GM19438 (cell line): Measurements from ENCODE around the gene FOXC2.
"Not testable (repeated sequence)": the region's sequence is repeated elsewhere in the genome, so short reads cannot be mapped to it uniquely, and the experiment has no call there.

Source experiments
- ATAC-seq: cut with Tn5 transposase; IDR thresholded peaks from one replicate; pipeline ENCODE4 v1.9.1; 2021; ENCODE audit warnings: low read depth; ENCODE audit not compliant: unreplicated experiment

FOXC2 gene

DNA sequence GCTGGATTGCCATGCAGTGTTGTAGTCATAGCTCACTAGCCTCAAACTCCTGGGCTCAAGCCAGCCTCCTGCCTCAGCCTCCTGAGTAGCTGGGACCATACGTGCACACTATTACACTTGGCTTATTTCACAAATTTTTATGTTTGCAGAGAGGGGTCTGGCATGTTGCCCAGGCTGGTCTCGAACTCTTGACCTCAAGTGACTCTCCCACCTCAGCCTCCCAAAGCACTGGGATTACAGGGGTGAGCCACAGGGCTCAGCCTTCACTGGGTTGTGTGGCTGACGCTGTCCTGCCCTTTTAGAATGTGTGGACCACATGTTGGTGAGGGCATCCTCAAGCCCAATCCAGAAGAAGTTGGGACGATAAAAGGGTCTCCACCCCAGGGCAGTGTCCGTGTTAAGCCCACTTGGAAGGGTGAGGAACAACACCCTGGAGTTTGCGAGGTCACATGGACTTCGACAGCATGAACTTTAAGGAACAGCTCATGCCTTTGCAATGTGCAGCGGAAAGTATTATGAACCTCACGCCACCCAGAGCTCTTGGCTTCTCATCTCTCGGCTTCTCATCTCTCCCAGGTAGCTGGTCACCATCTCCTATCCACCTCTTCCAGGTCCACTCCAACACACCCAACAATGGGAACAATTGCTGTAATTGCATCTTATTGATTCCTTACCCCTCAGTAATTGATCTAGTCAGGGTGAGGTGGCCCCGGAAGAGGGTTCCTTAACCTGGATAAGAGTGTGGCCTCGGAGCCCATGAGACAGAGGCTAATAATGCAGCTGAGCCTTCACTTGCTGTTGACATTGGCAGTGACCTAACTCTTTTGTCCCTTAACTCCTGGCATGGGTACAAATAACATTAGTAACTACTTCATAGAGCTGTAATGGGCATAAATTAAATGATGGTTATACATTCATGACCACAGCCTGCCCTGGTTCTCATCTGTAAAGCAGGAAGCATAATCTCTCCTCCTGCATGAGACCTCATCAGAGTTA, 18.4 kb downstream of the FOXC2 start:
- ATAC-seq = no peak

DNA sequence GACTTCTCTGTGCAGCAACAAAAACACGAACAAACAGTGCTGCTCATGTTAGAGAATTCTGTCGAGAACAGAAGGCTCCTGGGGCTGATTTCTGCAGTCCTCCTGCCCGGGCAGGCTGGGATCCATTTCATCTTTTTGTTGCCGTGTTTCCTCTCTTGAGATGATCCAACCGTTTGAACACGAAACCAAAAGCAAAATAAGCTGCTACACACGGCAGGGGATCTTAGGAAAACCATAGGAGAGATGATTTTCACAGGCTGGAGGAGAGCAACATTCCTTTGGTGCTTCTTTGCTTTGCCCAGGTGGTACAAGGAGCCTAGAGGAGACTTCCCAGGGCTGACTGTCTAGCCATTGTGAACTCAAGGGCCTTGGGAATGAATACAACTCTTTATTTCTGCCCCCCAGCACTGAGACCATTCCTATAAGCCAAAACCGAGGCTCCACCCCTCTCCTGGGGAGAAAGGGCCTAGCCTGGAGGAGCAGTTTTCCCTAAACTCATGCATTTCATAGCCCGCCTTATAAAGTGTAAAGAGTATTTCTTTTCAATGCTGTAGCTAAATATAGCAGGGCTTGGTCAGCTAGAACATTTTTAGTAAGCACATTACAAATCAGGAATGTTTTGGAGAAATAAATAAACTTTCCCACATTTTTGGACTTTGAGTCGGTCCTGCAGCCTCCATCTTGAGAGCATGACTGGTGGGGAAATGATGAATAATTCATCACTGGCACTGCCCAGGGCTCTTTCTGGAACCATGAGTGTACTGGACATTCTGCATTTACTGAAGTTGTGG, 19.4 kb downstream of the FOXC2 start:
- no peak for ATAC-seq

DNA sequence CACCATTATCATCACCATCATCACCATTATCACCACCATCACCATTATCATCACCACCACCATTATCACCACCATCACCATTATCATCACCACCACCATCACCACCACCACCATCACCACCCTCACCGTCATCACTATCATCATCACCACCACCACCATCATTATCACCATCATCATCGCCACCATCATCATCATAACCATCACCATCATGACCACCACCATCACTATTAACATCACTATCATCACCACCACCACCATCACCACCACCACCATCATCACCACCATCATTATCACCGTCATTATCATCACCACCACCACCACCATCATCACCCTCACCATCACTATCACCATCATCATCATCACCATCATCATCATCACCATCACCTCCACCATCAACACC, 20.9 kb downstream of the FOXC2 start:
- ATAC-seq = no peak

DNA sequence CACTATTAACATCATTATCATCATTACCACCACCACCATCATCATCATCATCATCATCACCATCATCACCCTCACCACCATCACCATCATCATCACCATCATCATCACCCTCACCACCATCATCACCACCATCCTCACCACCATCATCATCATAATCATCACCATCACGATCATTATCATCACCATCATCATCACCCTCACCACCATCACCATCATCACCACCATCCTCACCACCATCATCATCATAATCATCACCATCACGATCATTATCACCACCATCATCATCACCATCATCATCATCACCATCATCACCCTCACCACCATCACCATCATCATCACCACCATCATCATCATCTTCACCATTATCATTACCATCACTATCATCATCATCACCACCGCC, 21.3 kb downstream of the FOXC2 start:
- ATAC-seq = not testable (repeated sequence)

DNA sequence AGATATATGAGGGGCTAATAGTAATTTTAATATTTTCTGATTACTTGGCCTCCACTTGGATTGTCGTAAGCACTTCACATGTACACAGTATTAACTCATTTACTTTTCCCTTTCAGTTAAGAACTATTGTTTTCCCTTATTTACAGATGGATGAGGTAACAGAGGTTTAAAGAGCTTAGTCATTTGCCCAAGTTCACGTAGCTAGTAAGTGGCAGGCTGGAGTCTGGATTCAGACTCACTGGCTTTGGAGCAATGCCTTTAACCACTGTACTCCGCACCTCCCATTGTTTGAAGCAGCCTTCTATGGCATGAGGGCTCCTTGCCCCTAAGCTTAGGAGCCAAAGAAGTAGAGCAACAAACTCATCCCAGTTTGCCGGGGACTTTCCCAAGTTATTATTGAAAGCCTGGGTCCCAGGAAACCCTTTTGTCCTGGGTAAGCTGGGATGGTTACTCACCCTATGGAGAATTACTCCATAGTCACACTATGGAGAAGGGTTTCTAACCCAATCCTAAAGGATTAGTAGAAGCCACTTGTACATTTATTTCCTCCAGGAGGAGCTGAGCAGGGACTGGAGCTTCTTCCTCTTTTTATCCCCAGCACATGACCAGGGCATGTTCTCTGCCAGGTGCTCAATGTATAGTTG, 24.0 kb downstream of the FOXC2 start:
- ATAC-seq = no peak

DNA sequence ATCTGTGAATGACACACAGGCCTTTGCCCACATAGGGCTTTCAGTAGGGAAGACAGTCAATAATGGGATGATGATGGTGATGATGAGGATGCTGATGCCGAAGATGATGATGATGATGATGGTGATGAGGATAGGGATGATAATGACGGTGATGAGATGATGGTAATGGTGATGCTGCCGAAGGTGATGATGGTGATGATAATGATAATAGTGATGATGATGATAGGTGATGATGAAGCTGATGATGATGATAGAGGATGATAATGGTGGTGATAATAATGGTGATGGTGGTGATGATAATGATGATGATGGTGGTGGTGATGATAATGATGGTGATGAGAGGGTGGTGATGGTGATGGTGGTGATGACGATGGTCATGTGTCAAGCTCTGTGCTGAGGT, 24.6 kb downstream of the FOXC2 start:
- no peak for ATAC-seq

DNA sequence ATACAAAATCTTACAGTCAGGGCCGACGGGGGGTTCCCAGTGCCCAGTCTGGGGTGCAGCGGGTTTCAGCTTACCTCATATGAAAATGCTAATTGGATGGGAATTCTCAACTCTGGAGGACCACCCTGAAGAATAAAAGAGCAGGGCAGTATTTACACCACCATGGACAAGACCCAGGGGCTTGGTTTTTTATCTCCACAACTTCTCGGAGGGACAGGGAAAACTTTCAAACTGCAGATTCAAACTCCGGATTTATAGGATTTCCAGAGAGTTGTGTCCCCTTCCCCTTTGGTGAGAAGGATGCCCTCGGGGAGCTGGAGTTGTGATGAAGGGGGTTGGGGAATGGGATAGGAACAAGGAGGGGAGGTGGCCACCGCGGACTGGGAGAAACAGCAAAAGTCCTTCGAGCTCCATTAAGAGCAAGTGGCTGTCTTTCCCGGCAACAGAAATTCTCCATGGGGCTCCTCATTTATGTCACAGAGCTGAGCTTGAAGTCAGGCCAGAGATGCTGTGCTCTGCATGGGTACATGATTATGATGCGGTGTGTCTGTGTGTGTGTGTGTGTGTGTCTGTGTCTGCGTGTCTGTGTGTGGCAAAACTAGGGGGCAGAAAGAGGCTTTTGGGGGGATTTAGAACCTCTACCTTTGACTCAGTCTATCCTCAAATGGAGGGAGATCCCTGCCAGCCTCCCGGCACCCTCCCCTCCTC, 27.4 kb downstream of the FOXC2 start:
- ATAC-seq = no peak

DNA sequence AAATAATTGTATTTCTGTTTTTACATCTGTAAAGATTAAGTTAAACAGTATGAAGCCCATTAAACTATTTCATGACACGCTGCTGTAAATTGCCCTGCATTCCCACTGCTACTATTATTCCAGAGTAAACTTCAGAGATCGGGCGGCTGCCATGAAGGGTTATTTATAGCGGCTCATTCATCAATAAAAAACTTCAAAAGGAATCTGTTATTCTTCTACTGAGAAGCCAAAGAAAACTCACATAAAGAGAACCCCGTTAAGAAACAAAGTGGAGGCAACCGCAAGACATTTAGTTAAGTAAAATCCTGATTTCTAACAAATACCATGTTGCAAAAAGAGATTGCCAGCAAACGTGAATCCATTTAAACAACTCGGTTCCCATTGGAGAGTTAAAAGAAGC, 28.1 kb downstream of the FOXC2 start:
- ATAC-seq = no peak

DNA sequence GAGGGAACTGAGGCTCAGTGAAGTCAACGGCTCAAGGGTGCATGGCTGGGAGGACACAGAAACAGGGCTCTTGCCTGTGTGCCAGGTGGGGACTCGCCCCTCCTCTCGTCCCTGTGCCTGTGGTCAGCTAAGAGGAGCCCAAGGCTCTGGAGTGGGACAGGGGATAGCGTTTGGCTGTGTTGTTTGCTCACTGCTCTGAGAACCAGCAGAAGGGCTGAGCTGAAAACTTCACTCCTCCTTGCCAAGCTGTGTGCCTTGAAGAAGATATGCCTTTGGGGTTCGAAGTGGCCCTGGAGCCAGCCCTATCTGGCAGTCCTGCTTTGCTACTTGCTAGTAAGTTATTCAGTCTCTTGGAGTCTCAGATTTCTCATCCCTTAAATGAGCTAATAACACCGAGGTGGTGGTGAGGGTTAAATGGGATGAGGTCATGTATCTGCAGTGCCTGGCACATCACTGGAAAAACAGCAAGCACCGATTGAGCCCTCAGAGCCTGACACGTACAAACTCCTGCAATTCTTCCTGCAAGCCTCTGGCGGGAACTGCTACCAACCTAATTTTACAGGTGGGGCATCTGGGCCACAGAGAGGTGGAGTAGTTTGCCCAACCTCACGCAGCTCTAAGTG, 29.5 kb downstream of the FOXC2 start:
- ATAC-seq = no peak

DNA sequence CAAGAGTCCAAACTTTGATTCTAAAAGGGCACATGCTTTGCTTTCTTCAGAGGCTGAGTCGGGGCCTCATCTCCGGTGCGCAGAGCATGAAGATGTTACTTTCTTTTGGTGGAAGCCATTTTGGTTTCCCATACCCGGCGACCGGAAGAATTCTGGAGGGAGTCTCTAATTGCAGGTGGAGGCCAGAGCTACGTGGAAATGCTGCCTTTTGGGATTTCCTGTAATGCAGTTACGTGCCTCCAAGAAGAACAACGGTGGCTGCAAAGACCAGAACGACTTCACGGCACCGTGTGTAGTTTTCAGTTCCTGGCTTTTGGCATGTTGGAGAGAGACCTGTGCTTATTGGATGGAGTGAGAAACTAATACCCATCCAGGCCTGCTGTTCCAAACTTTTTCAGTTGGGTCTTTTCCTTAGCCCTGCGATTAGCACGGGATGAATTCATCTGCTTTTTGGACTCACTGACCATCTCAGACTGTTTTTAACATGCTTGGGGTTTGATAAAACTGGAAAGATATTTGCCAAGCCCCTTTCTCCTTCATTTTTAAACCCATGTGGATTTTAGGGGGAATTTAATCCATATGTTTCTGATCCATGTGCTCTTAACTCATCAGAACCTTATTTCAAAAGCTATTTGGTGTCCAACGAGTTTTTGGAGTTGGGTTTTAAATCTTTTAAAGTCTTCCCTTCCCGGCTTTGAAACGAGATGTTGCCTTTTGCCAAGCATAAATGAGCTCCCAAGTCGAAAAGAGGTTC, 30.7 kb downstream of the FOXC2 start:
- no peak for ATAC-seq

DNA sequence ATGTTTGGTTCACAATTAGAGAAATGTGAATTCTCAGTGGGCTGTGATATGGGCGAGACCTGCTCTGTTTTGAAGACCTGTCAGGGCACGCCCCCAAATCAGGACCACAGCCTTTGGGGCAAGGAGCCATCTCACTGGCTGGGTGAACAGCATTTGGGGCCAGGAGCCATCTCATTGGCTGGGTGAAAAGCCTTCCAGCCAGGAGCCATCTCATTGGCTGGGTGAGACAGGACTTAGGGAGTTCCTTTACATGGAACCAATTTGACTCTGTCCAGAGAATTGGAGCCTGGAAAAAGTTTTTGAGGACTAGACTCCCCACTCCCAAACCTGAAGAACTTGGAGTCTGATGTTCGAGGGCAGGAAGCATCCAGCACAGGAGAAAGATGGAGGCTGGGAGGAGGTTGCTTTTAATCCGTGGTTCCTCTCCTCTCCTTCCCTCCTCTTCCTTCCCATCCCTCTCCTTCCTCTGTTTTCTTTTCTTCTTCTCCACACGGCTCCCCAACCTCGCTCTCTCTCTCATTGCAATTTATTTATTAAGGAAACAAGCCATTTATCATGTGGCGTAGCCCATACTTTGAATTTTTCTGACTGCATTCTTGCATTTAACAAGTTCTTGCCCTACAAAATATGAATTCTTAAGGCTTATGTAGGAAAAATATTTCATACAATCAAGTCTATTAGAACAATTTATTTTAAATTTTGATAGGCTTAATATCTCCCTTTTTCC, 31.4 kb downstream of the FOXC2 start:
- no peak for ATAC-seq

DNA sequence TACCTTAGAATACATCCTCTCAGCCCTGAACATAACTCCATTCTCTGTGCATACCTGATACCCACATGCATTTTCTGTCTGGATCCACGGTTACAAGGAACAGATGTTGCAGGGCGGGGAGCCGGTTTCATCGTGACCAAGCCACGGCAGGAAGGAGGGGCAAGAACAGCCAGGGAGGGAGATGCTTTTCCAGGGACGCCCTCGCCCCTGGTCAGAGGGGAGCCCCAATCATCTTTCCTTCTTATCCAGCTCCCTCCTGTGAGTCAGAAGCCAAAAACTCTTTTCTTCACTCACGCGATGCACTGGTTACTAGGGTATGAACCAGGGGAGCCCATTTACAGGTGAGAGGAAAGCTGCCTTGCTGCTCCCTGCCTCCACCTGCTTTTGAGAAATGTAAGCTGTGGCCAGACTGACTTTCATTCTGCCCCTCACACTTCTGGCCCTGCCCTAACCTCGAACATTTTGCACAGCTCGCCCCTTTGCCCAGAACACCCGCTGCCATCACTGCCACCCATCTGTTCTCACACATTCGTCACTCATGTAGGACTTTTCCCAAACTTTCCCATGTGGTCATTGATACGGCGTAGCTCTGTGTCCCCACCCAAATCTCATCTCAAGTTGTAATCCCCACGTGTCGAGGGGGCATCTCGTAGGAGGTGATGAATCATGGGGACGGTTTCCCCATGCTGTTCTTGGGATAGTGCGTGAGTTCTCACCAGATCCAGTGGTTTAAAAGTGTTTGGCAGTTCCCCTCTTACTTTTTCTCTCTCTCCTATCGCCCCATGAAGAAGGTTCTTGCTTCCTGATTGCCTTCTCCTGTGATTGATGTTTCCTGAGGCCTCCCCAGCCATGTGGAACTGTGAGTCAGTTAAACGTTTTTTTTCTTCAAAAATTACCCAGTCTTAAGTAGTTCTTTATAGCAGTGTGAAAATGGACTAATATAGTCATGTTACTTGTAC, 32.3 kb downstream of the FOXC2 start:
- ATAC-seq = no peak

DNA sequence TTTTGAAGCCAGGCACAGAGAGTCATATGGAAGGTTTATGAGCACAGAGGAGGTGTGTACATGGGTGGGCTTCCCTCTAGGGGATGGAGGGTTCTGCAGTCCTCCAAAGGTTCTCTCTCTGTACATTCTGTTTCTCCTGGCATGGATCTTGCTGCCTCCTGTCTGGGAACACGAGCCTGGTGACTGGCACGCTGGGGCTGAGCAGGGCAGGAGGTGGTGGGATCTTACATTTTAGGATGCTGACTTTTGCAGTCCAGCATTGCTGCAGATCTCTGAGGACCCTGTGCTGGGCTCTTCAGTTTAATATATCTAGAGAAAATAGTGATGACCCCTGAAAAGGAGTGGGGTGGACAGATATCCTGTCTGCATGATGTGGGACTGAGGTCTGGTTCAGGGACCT, 34.7 kb downstream of the FOXC2 start:
- ATAC-seq = no peak

DNA sequence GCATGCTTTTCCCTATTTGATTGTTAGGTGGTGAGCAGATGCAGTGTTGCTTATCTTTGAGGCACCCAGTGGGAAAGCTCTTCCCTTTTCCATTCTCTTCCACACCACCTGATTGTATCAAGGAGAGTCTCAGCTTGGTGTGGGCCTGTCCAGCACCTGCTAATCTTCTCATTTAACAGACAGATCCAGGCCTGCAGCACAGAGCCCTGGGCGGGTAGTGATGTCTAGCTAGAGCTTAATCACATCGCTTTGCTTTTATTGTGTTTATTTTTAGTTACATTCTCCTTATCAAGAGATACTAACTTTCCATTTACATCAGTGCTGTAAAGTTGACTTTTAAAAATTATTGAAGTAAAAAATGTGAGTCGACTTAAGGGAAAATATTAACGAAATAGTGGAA, 35.9 kb downstream of the FOXC2 start:
- ATAC-seq = no peak

DNA sequence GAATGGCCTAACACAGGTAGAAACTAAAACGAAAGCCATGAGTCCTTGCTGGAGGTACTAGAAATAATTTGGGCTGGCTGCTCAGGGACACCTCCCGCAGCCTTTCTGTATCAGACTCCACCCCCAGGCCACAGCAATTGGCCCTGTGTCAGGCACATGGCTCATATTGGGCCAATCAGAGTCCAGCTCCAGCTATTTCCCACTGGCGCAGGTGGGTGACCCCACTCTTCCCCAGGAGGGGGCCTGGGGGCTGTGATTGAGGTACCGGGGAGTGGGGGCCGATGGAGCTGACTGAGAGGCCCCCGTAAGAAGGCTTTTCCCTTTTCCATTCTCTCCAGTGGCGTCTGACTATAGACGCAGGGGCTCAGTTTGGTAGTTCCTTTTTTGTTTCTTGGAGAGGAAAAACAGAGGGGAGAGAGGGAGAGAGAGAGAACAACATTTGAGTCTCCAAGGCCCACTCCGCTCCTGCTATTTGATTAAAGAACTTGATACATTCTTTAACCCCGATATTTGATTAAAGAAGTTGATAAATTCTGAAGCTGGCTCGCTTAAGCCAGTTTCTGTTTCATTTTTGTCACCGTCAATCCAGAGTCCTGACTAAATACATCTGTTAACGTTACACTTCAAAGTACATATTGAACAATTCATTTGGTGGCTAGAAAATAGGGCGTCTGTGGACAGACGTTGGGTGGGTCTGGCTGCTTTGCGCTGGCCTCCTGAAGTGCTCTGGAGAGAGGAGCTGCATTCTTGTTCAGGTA, 38.0 kb downstream of the FOXC2 start:
- ATAC-seq = no peak

DNA sequence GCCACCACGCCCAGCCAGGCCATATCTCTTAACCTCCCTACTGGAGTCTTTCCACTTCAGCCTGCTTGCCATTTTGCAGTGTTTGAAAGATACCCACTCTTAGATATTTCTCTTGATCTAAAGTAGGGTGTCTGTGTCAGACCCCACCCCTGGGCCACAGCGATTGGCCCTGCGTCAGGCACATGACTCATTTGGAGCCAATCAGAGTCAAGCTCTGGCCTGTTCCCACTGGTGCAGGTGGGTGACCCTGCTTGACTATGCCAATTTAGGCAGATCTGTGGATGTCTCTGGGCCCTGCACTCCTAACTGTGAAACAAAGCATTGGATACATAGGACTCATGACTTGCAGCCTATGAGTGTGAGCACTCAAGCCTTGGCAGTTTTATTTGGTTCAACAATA, 39.3 kb downstream of the FOXC2 start:
- ATAC-seq = no peak

DNA sequence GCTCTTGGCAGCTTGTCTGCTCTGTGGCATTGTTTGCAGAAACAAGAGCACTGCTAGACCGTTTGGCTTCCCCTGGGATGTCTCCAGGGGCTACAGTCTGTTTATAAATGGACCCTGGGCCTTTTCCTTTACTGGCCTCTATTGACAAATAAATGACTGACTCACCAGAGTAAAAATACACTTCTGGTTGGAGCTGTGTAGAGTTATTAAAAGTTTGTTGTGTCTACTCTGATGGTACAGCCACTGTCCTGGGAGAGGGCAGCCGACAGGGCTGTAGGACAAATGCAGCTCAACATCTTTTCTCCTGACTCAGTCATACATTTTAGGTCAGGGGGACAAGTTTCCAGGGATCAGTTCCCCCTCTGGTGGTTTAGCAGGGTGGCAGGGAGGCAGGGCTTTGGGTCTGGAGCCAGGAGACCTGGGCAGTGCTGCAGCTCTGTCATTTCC, 41.7 kb downstream of the FOXC2 start:
- no peak for ATAC-seq
